HAP-1 (cell line): ENCODE data around the gene AUTS2.

Experiments used
- DNase-seq, 2 experiments: peaks; one replicate each; pipeline ENCODE4 v3.0.0-alpha.2; 2016 to 2020; ENCODE audit warnings: low spot score in 2 of 2
- H3K27me3 ChIP-seq: fragments of 250-450 bp; sonication (Bioruptor Pico); 2 replicates; pipeline ENCODE4 v1.5.1; 2020; ENCODE audit warnings: low read depth, mild to moderate bottlenecking, moderate library complexity
- H3K36me3 ChIP-seq: fragments of 250-450 bp; sonication (Bioruptor Pico); replicated peaks from 2 replicates; pipeline ENCODE4 v1.5.1; 2020; ENCODE audit warnings: mild to moderate bottlenecking
- H3K4me1 ChIP-seq: fragments of 250-450 bp; sonication (Bioruptor Pico); 2 replicates; pipeline ENCODE4 v1.5.1; 2020; ENCODE audit warnings: mild to moderate bottlenecking
- H3K4me3 ChIP-seq: fragments of 250-450 bp; sonication (Bioruptor Pico); 2 replicates; pipeline ENCODE4 v1.5.1; 2020; ENCODE audit warnings: mild to moderate bottlenecking, moderate library complexity
- H3K9me3 ChIP-seq: fragments of 250-450 bp; sonication (Bioruptor Pico); 2 replicates; pipeline ENCODE4 v1.5.1; 2020; ENCODE audit warnings: mild to moderate bottlenecking, moderate library complexity
- in situ Hi-C: fragments of 300-500 bp; cut with MboI; formaldehyde crosslinking; loops from 3 replicates; pipeline ENCODE4 v1.14.3; 2020; ENCODE audit warnings: low sequenced_read_pairs, inconsistent platforms, mixed read lengths

AUTS2 gene

GRCh38 chr7:69849268-69849667, 251.0 kb downstream of the AUTS2 start:
- in situ Hi-C loops, result no loop called here
- no peak for DNase-seq
- H3K27me3 ChIP-seq, result no peaks in the 10 kb centered on the region
- no peak overlapping the region for H3K4me3 ChIP-seq
- H3K36me3 ChIP-seq, result no peaks in the 10 kb centered on the region
- peaks cover 3% of the 10 kb centered on the region for H3K4me1 ChIP-seq
- no peaks in the 10 kb centered on the region for H3K9me3 ChIP-seq

GRCh38 chr7:69857014-69857413, 258.7 kb downstream of the AUTS2 start:
- Histone ChIP-seq H3K4me1 (peaks cover 20% of the 10 kb centered on the region), H3K36me3 (no peaks in the 10 kb centered on the region), H3K27me3 (no peaks in the 10 kb centered on the region), H3K9me3 (no peaks in the 10 kb centered on the region), H3K4me3 (no peak overlapping the region)
- in situ Hi-C loops, result no loop called here
- peak; percentile 62 to 71 for DNase-seq

GRCh38 chr7:69858471-69858870, 260.2 kb downstream of the AUTS2 start:
- Histone ChIP-seq H3K4me3 (no peak overlapping the region), H3K36me3 (no peaks in the 10 kb centered on the region), H3K9me3 (no peaks in the 10 kb centered on the region), H3K27me3 (no peaks in the 10 kb centered on the region), H3K4me1 (peaks cover 30% of the 10 kb centered on the region)
- in situ Hi-C loops, result no loop called here
- no peak for DNase-seq

GRCh38 chr7:69859342-69859741, 261.1 kb downstream of the AUTS2 start:
- H3K27me3 ChIP-seq, result no peaks in the 10 kb centered on the region
- no peak for DNase-seq
- in situ Hi-C loops, result no loop called here
- H3K4me1 ChIP-seq, result peaks cover 30% of the 10 kb centered on the region
- no peaks in the 10 kb centered on the region for H3K9me3 ChIP-seq
- H3K4me3 ChIP-seq, result no peak overlapping the region
- no peaks in the 10 kb centered on the region for H3K36me3 ChIP-seq

- H3K27me3 ChIP-seq, result no peaks in the 10 kb centered on the region
- in situ Hi-C loops, result no loop called here
- no peaks in the 10 kb centered on the region for H3K9me3 ChIP-seq
- H3K4me1 ChIP-seq, result peaks cover 30% of the 10 kb centered on the region
- H3K36me3 ChIP-seq, result no peaks in the 10 kb centered on the region
- no peak overlapping the region for H3K4me3 ChIP-seq
- no peak for DNase-seq
Observed at GRCh38 chr7:69860486-69860885, 262.2 kb downstream of the AUTS2 start.

- peak; percentile 12 to 29 for DNase-seq
- Histone ChIP-seq H3K4me3 (no peak overlapping the region), H3K9me3 (no peaks in the 10 kb centered on the region), H3K4me1 (peaks cover 30% of the 10 kb centered on the region), H3K36me3 (no peaks in the 10 kb centered on the region), H3K27me3 (no peaks in the 10 kb centered on the region)
- in situ Hi-C loops, result no loop called here
Observed at GRCh38 chr7:69860941-69861622, 262.8 kb downstream of the AUTS2 start.

- peak in 1 of 2 experiments; percentile 8 for DNase-seq
- in situ Hi-C loops, result no loop called here
- no peaks in the 10 kb centered on the region for H3K9me3 ChIP-seq
- H3K4me3 ChIP-seq, result no peak overlapping the region
- H3K27me3 ChIP-seq, result no peaks in the 10 kb centered on the region
- peaks cover 19% of the 10 kb centered on the region for H3K4me1 ChIP-seq
- no peaks in the 10 kb centered on the region for H3K36me3 ChIP-seq
Observed at GRCh38 chr7:69862413-69863064, 264.3 kb downstream of the AUTS2 start.

GRCh38 chr7:69864274-69864673, 266.0 kb downstream of the AUTS2 start:
- Histone ChIP-seq H3K4me1 (peaks cover 19% of the 10 kb centered on the region), H3K27me3 (no peaks in the 10 kb centered on the region), H3K36me3 (no peaks in the 10 kb centered on the region), H3K9me3 (no peaks in the 10 kb centered on the region), H3K4me3 (no peak overlapping the region)
- in situ Hi-C loops, result no loop called here
- no peak for DNase-seq

GRCh38 chr7:69864822-69865221, 266.5 kb downstream of the AUTS2 start:
- H3K36me3 ChIP-seq, result no peaks in the 10 kb centered on the region
- no peaks in the 10 kb centered on the region for H3K27me3 ChIP-seq
- in situ Hi-C loops, result no loop called here
- DNase-seq, result no peak
- H3K4me3 ChIP-seq, result no peak overlapping the region
- peaks cover 19% of the 10 kb centered on the region for H3K4me1 ChIP-seq
- H3K9me3 ChIP-seq, result no peaks in the 10 kb centered on the region

GRCh38 chr7:69868921-69869320, 270.6 kb downstream of the AUTS2 start:
- DNase-seq, result no peak
- in situ Hi-C loops, result no loop called here
- Histone ChIP-seq H3K4me3 (no peak overlapping the region), H3K36me3 (no peaks in the 10 kb centered on the region), H3K9me3 (no peaks in the 10 kb centered on the region), H3K4me1 (no peaks in the 10 kb centered on the region), H3K27me3 (no peaks in the 10 kb centered on the region)

- no peak for DNase-seq
- Histone ChIP-seq H3K4me3 (no peak overlapping the region), H3K9me3 (no peaks in the 10 kb centered on the region), H3K36me3 (no peaks in the 10 kb centered on the region), H3K27me3 (no peaks in the 10 kb centered on the region), H3K4me1 (no peaks in the 10 kb centered on the region)
- in situ Hi-C loops, result no loop called here
Observed at GRCh38 chr7:69871213-69871885, 273.1 kb downstream of the AUTS2 start.

- in situ Hi-C loops, result no loop called here
- Histone ChIP-seq H3K36me3 (no peaks in the 10 kb centered on the region), H3K9me3 (no peaks in the 10 kb centered on the region), H3K4me3 (no peak overlapping the region), H3K27me3 (no peaks in the 10 kb centered on the region), H3K4me1 (no peaks in the 10 kb centered on the region)
- no peak for DNase-seq
Observed at GRCh38 chr7:69871886-69872569, 273.8 kb downstream of the AUTS2 start.

GRCh38 chr7:69873512-69873911, 275.2 kb downstream of the AUTS2 start:
- no peaks in the 10 kb centered on the region for H3K9me3 ChIP-seq
- H3K36me3 ChIP-seq, result no peaks in the 10 kb centered on the region
- DNase-seq, result no peak
- no peaks in the 10 kb centered on the region for H3K27me3 ChIP-seq
- in situ Hi-C loops, result no loop called here
- H3K4me3 ChIP-seq, result no peak overlapping the region
- H3K4me1 ChIP-seq, result no peaks in the 10 kb centered on the region

GRCh38 chr7:69878015-69878414, 279.7 kb downstream of the AUTS2 start:
- Histone ChIP-seq H3K4me3 (no peak overlapping the region), H3K9me3 (no peaks in the 10 kb centered on the region)
- in situ Hi-C loops, result no loop called here

More at GRCh38 chr7:69878015-69878414, 279.7 kb downstream of the AUTS2 start:
- DNase-seq, result no peak
- H3K36me3 ChIP-seq, result no peaks in the 10 kb centered on the region
- no peaks in the 10 kb centered on the region for H3K27me3 ChIP-seq
- H3K4me1 ChIP-seq, result peaks cover 4% of the 10 kb centered on the region; the same call in 1 of the 2 replicates
